IPS-11a (cell line): Measurements from ENCODE around the gene LMNA.
"Not testable (repeated sequence)": the region's sequence is repeated elsewhere in the genome, so short reads cannot be mapped to it uniquely, and the experiment has no call there.

Experiments used
- H3K4me3 ChIP-seq: one replicate; pipeline ENCODE4 v1.5.1; 2013; ENCODE audit warnings: low read depth, low read length, control low read depth

The LMNA gene

GRCh38 chr1:156160743-156161171 is 46.2 kb downstream of the LMNA start:
- no peak overlapping the region for H3K4me3 ChIP-seq

GRCh38 chr1:156162430-156163037 is 48.0 kb downstream of the LMNA start:
- H3K4me3 ChIP-seq, result no peak overlapping the region

GRCh38 chr1:156163712-156164111 is 49.2 kb downstream of the LMNA start:
- no peak overlapping the region for H3K4me3 ChIP-seq

- no peak overlapping the region for H3K4me3 ChIP-seq
Measured at GRCh38 chr1:156164125-156164831, 49.8 kb downstream of the LMNA start.

- H3K4me3 ChIP-seq, result no peak overlapping the region
Measured at GRCh38 chr1:156165083-156165482, 50.6 kb downstream of the LMNA start.

GRCh38 chr1:156167536-156167935 is 53.0 kb downstream of the LMNA start:
- H3K4me3 ChIP-seq, result no peak overlapping the region

- no peak overlapping the region for H3K4me3 ChIP-seq
Measured at GRCh38 chr1:156172696-156173470, 58.4 kb downstream of the LMNA start.

GRCh38 chr1:156176610-156177210 is 62.2 kb downstream of the LMNA start:
- no peak overlapping the region for H3K4me3 ChIP-seq

- no peak overlapping the region for H3K4me3 ChIP-seq
Measured at GRCh38 chr1:156177919-156178654, 63.6 kb downstream of the LMNA start.

- no peak overlapping the region for H3K4me3 ChIP-seq
Measured at GRCh38 chr1:156180471-156180870, 66.0 kb downstream of the LMNA start.

GRCh38 chr1:156181391-156181924 is 66.9 kb downstream of the LMNA start:
- not testable (repeated sequence) for H3K4me3 ChIP-seq

- not testable (repeated sequence) for H3K4me3 ChIP-seq
Measured at GRCh38 chr1:156182010-156182779, 67.7 kb downstream of the LMNA start.

GRCh38 chr1:156186347-156187177 is 72.1 kb downstream of the LMNA start:
- H3K4me3 ChIP-seq, result not testable (repeated sequence)
